A549 treated with GW870086 at 1 μM for 4 hours (cell line): ENCODE measurements around the gene SEMA4D. TPM values are rescaled to one million over a fixed set of nuclear protein-coding genes. Genes with fewer than 3 reads are reported as not detected.

ENCODE experiments used
- total RNA-seq: library from RNA; stranded (reverse); fragments of 200-300 nt; extraction: Qiagen RNA extraction; gene quantifications from 5 replicates; pipeline ENCODE4 v1.2.3, GENCODE V29; 2022; ENCODE audit warnings: low read depth

Gene SEMA4D
- total RNA-seq: 3.9 to 5.7 TPM (median 5.1 TPM) in 5 replicates

GRCh38 chr9:89497978-89498851 lies at the start of gene SEMA4D:
TSS of gene SEMA4D (minus strand) at chr9:89498113. CDS start at chr9:89405456, 92,657 bp downstream.

GRCh38 chr9:89318123-89319014 lies 179.5 kb downstream of the SEMA4D start, which contains the start of gene SECISBP2:
TSS of gene SECISBP2 (plus strand) at chr9:89318500. CDS start at chr9:89318577, 77 bp downstream.

Other genes starting within 250 kb of the SEMA4D start
- gene CKS2, start 186.9 kb downstream of the SEMA4D start, total RNA-seq: 362 to 446 TPM (median 374 TPM) in 5 replicates
- 17.1 to 21.0 TPM (median 19.8 TPM) in 5 replicates for gene SECISBP2, start 179.6 kb downstream of the SEMA4D start, total RNA-seq
- 0.23 to 0.69 TPM (median 0.42 TPM) in 5 replicates for gene GADD45G, start 106.9 kb upstream of the SEMA4D start, total RNA-seq